ENCODE data around the gene ATP2C2.

The ATP2C2 gene

GRCh38 chr16:84475643-84476240 is 107.4 kb downstream of the ATP2C2 start:
- DNase-seq (ENCODE audit: low read depth in 3 of 3), result no peak

DNA sequence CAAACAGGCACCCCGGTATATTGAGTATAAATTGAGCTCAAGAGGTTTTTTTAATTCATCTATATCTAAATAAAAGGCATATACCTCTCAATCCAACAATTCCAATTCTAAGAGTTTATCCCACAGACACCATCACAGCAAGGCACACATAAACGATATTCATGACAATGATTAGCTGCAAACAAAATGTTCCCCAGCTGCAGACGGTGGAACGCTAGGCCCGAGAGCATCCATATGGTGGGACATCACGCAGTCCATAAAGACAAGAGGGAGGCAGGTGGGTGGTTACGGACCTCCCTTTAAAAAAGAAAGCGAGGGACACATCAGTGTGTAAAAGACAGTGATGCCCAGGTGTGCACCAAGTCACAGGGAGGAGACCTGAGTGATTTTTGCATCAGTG is 108.1 kb downstream of the ATP2C2 start:
- DNase-seq (ENCODE audit: low read depth in 3 of 3), result no peak

GRCh38 chr16:84477661-84478060 is 109.3 kb downstream of the ATP2C2 start:
- no peak for DNase-seq (ENCODE audit: low read depth in 3 of 3)

- DNase-seq (ENCODE audit: low read depth in 3 of 3), result no peak
Observed at GRCh38 chr16:84478172-84478947, 110.0 kb downstream of the ATP2C2 start.

DNA sequence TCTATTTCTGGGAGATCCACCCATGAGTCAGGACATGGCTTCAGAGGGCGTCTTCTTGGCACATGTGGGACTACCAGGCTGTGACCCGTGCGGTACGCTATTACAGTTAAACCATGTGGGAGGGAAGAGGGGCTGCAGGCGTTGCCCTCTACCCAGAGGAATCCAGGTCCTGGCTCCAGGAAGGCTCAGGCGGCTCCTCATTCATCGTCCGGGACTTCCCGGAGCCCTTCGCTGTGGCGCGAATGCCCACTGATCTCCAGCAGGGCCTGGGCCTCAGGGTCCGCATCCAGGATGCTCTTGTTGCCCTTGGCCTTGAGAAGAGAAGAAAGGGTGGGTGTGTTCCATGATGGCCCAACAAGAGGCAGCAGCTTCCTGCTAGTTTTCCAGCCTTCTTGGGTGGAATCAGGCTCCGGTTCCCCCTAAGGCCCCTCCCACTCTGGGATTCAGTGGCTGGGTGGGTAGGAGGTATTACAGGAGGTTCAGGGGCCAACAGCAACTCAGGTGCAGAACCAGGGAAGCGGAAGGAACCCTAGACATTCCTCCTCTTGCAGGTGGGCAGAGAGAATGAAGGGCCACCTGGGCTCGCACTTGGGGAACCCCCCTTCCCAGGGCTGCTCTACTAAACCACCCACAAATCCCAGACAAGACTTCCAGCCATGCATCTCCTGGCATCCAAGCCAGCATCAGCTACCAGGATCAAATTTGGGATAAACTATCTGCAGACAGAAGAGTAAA is 111.5 kb downstream of the ATP2C2 start:
- no peak for DNase-seq (ENCODE audit: low read depth in 3 of 3)

GRCh38 chr16:84481051-84481735 is 112.9 kb downstream of the ATP2C2 start:
- DNase-seq (ENCODE audit: low read depth in 3 of 3), result no peak

- DNase-seq (ENCODE audit: low read depth in 3 of 3), result no peak
Observed at GRCh38 chr16:84482001-84482891, 113.9 kb downstream of the ATP2C2 start.

- DNase-seq (ENCODE audit: low read depth in 3 of 3), result no peak
Observed at GRCh38 chr16:84482951-84483881, 114.9 kb downstream of the ATP2C2 start.

DNA sequence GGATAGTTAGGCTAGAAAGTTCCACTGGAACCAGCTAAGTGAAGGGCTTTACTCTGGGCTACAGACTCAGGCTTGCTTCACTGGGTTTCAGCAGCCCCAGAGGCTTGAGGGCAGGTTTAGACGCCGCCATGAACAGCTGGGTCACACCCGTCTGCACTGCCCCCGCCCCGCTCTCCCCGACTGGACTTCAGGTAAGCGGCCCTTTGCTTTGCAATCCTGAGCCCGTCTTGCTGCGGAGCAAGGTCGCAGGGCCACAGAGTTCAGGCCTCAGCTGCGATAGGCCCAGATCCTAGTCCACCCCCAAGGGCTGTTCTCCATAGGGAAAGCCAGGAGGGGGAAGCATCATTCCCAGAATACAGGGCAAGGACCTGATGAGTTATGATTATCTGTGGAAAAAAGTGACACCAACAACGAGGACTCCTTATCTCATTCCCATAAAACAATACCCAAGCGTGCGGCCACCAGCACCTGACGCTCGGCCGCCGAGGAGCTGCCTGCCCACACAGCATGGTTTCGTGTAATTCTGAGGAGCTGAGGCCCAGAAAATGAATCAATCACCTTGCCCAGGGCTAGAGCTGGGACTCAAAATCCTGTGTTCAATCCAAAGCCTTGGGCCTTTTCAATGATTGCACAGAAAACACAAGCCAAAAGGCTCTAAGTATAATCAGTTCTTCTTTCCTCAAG is 115.7 kb downstream of the ATP2C2 start:
- no peak for DNase-seq (ENCODE audit: low read depth in 3 of 3)

GRCh38 chr16:84484579-84485254 is 116.4 kb downstream of the ATP2C2 start:
- no peak for DNase-seq (ENCODE audit: low read depth in 3 of 3)

DNA sequence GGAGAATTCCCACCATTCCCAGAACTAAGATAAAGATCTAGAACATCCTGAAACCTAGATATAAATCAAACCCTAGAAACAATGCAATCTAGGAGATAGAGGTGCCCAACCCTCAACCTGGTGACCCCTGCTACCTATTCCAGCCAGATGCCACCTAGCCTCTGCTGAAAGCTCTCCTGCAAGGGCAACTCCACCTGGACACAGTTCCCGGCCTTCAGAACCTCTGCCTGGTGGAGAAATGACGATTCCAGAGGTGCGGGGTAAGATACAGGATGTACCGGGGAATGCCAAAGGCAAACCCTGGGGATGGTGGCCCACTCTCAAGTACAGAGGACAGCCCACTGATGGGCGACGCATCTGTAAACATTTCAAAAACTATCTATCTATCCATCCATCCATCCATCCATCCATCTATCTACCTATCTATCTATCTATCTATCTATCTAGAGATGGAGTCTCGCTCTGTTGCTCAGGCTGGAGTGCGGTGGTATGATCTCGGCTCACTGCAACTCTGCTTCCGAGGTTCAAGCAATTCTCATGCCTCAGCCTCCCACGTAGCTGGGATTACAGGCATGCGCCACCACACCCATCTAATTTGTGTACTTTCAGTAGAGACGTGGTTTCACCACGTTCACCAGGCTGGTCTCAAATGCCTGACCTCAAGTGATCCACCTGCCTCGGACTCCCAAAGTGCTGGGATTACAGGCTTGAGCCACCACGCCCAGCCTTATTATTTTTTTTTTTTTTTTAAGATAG is 117.1 kb downstream of the ATP2C2 start:
- DNase-seq (ENCODE audit: low read depth in 3 of 3), result no peak

GRCh38 chr16:84486126-84486525 is 117.8 kb downstream of the ATP2C2 start:
- DNase-seq (ENCODE audit: low read depth in 3 of 3), result no peak

- DNase-seq (ENCODE audit: low read depth in 3 of 3), result no peak
Observed at GRCh38 chr16:84486551-84487235, 118.4 kb downstream of the ATP2C2 start.

GRCh38 chr16:84487358-84487757 is 119.0 kb downstream of the ATP2C2 start:
- DNase-seq (ENCODE audit: low read depth in 3 of 3), result no peak

GRCh38 chr16:84489131-84489530 is 120.8 kb downstream of the ATP2C2 start:
- DNase-seq (ENCODE audit: low read depth in 3 of 3), result no peak

DNA sequence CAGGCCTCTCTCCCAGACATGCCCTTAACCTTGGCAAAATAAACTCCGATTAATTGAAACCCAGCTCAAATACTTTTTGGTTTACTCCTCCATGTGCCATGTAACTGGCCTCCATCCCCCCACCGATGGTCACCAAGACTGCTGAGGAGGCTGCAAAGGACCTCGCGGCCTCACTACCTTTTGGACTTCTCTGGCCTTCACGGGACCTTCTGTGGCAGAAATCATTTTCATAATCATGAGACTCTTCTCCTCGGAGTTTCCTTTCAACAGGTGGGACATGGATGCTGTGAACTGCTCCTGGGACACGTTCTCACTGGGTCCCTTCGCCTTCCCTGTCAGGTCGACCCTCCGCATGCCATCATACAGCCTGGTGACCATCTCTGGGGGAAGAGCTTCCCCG is 127.2 kb downstream of the ATP2C2 start:
- no peak for DNase-seq (ENCODE audit: low read depth in 3 of 3)

DNA sequence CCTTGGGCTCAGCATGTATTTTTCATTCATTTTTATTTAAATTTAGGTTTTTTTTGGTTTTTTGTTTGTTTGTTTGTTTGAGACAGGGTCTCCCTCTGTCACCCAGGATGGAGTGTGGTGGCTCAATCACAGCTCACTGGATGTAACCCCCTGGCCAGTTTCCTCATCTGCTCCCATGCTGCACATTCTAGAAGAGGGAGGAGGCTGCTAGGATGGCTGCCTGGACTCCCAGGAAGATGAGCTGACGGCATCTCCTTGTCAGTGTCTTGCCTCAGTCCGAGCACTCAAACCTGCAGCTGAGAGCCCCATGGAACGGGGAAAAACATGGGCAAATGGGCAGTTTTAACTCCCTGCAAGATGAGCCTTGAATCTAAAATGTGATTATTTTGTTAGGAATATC is 128.7 kb downstream of the ATP2C2 start:
- DNase-seq (ENCODE audit: low read depth in 3 of 3), result no peak
